Ectodermal cell (in vitro differentiated cells): ENCODE results near the gene CDC40. TPM values are rescaled to one million over a fixed set of nuclear protein-coding genes. Genes with fewer than 3 reads are reported as not detected.

Experiments used
- H3K27ac ChIP-seq: 2 replicates; pipeline ENCODE4 v1.7.0; 2013; ENCODE audit warnings: mild to moderate bottlenecking, low read depth, low read length; ENCODE audit not compliant: insufficient read depth, poor library complexity, severe bottlenecking
- H3K27me3 ChIP-seq: 2 replicates; pipeline ENCODE4 v1.7.0; 2013; ENCODE audit warnings: mild to moderate bottlenecking, low read length; ENCODE audit not compliant: insufficient read depth, control insufficient read depth, poor library complexity, severe bottlenecking
- H3K36me3 ChIP-seq: one replicate; pipeline ENCODE4 v1.7.0; 2013; ENCODE audit warnings: low read length; ENCODE audit not compliant: control insufficient read depth, insufficient read depth
- H3K4me1 ChIP-seq: one replicate; pipeline ENCODE4 v1.7.0; 2013; ENCODE audit warnings: low read length; ENCODE audit not compliant: control insufficient read depth, insufficient read depth
- H3K4me3 ChIP-seq: 2 replicates; pipeline ENCODE4 v1.7.0; 2013; ENCODE audit warnings: low read depth, low read length, control low read depth; ENCODE audit not compliant: insufficient read depth
- H3K9me3 ChIP-seq: 2 replicates; pipeline ENCODE4 v1.7.0; 2013; ENCODE audit warnings: mild to moderate bottlenecking, low read length, moderate library complexity; ENCODE audit not compliant: control insufficient read depth
- whole genome bisulfite sequencing, 2 experiments: methylation state at CpG; one replicate each; pipeline ENCODE4 v1.1.7; 2013; ENCODE audit warnings: missing lambda C conversion rate in 2 of 2; 5-methylcytosine and 5-hydroxymethylcytosine counted together
- polyA plus RNA-seq, 4 experiments: library from polyadenylated mRNA; stranded (reverse); fragments of 50-300 nt; gene quantifications; one replicate each; pipeline ENCODE4 v1.2.3, GENCODE V29; 2013

Gene CDC40
- polyA plus RNA-seq (2013, experiment 1 of 4): 23.0 TPM
- polyA plus RNA-seq (2013, experiment 2 of 4): 25.5 TPM
- polyA plus RNA-seq (2013, experiment 3 of 4): 20.3 TPM
- polyA plus RNA-seq (2013, experiment 4 of 4): 22.4 TPM

- Histone ChIP-seq H3K36me3 (no peaks in the 10 kb centered on the region), H3K9me3 (no peaks in the 10 kb centered on the region), H3K27me3 (no peaks in the 10 kb centered on the region), H3K27ac (peak within 1 kb of the TSS; percentile 91), H3K4me1 (peaks cover 9% of the 10 kb centered on the region), H3K4me3 (peak within 1 kb of the TSS; percentile 96)
- 1% methylated on average over 27 of the region's 28 CpGs for WGBS, 2 experiments
Observed at GRCh38 chr6:110180228-110181008, at the start of gene CDC40. CDC40 (plus strand) TSS chr6:110180427; CDS start chr6:110180445, 18 bp downstream.

DNA sequence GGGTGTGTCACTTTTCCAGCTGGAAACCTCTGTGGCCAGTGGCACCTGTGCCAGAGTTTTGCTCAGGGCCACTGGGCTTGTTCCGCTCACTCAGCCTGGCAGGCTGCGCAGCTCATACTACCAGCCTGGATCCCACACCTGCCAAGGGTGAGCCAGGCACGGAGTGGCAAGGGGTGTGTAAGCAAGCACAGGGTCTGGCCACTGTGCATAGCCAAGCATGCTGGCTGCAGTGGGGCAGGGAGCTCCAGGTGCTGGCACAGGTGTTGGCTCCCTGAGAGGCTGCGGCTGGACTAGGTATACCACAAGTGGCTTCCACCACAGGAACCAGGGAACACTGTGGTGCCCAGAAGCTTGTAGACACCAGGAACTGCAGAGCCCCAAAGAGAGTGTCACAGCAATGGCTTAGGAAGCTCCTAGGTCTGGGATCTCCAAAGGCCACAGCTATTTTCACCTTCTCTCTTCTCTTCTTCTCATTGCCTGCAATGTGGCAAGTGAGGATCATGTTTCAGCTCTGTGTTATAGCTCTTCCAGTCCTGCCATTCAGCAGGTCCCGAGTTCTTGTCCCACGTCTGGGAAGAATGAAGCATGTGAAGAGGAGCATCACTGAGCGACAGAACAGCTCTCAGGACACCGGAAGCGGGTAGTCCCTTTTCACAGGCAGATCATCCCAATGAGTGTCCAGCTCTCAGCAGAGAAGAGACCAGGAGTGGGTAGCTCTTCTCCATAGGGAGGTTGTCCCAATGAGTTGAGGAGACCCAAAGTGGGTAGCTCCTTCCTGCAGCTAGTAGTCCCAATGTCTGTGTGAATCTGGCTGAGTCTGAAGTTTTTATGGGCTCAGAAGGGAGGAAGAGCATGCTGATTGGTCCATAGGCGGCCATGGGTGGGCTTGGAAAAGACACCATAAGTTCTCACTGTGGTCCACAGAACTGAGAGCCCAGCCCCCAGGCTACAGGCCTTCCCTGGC, 42.0 kb upstream of the CDC40 start:
- no peak overlapping the region for H3K4me3 ChIP-seq
- peaks cover 16% of the 10 kb centered on the region for H3K36me3 ChIP-seq
- peaks cover 6% of the 10 kb centered on the region for H3K9me3 ChIP-seq
- 96 to 98% methylated on average over 10 of the region's 10 CpGs for WGBS, 2 experiments
- H3K4me1 ChIP-seq: no peaks in the 10 kb centered on the region
- H3K27me3 ChIP-seq: no peaks in the 10 kb centered on the region
- H3K27ac ChIP-seq: no peak overlapping the region

- Histone ChIP-seq H3K4me1 (no peaks in the 10 kb centered on the region), H3K27ac (no peak overlapping the region), H3K27me3 (no peaks in the 10 kb centered on the region), H3K4me3 (no peak overlapping the region), H3K9me3 (peaks cover 6% of the 10 kb centered on the region), H3K36me3 (peaks cover 16% of the 10 kb centered on the region)
- 93 to 94% methylated on average over 9 of the region's 9 CpGs for WGBS, 2 experiments
Observed at GRCh38 chr6:110139052-110139451, 41.2 kb upstream of the CDC40 start.

GRCh38 chr6:110140650-110141049, 39.6 kb upstream of the CDC40 start:
- WGBS, 2 experiments: 96 to 97% methylated on average over 2 of the region's 2 CpGs
- H3K4me3 ChIP-seq: no peak overlapping the region

DNA sequence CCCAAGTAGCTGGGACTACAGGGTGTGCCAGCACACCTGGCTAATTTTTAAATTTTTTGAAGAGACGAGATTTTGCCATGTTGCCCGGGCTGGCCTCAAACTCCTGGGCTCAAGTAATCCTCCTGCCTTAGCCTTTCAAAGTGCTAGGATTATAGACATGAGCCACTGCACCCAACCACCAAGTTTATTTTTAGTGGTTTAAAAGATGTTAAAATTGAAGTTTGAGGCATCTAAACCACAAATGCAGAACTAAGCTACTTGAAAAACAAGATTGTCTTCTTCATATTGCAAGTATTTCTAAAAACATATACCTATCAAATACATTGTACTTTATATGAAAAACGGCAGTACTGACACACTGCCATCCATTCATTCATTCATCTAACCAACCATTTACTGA, 32.4 kb upstream of the CDC40 start:
- WGBS, 2 experiments: 96% methylated on average over 3 of the region's 3 CpGs

More at GRCh38 chr6:110140650-110141049, 39.6 kb upstream of the CDC40 start:
- Histone ChIP-seq H3K9me3 (peaks cover 6% of the 10 kb centered on the region), H3K27me3 (no peaks in the 10 kb centered on the region), H3K27ac (no peak overlapping the region), H3K36me3 (peaks cover 16% of the 10 kb centered on the region), H3K4me1 (no peaks in the 10 kb centered on the region)

DNA sequence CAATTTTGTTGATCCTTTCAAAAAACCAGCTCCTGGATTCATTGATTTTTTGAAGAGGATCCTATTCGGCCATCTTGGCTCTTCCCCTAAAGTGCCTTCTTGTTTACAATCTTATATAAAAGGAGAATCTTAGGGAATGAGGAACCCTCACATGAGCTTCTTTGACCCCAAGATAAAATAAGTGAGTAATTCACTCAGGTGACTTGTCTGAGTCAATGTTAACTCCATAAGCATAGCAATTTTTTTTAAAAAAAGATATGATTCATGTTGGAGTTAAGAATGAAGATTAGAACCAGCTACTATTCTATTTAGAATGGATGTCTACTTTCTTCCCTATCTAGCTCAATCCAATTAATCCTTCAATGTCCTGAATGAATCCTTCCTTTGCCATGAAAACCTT, 21.7 kb upstream of the CDC40 start:
- WGBS, 2 experiments: 100% methylated on average over 1 of the region's 1 CpG; no CpG with 5 or more reads in 1 of the 2 experiments
- Histone ChIP-seq H3K4me1 (no peaks in the 10 kb centered on the region), H3K4me3 (no peak overlapping the region), H3K36me3 (no peaks in the 10 kb centered on the region), H3K9me3 (peaks cover 3% of the 10 kb centered on the region), H3K27me3 (no peaks in the 10 kb centered on the region), H3K27ac (no peak overlapping the region)

More for the DNA sequence above, 32.4 kb upstream of the CDC40 start:
- Histone ChIP-seq H3K4me3 (no peak overlapping the region), H3K27ac (no peak overlapping the region), H3K4me1 (no peaks in the 10 kb centered on the region), H3K27me3 (no peaks in the 10 kb centered on the region), H3K9me3 (no peaks in the 10 kb centered on the region), H3K36me3 (no peaks in the 10 kb centered on the region)

DNA sequence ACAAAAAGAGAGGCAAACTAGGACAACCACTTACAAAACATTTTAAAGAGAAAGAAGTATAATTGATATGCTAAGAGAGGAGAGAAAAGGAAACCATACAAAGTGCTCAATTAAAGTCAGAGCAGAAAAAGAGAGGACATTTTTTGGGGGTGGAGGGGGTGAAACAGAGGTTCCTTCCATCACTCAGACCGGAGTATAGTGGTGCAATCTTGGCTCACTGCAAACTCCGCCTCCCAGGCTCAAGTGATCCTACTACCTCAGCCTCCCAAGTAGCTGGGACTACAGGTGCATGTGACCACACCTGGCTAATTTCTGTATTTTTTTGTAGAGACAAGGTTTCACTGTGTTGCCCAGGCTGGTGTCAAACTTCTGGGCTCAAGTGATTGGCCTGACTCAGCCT, 10.1 kb upstream of the CDC40 start:
- H3K9me3 ChIP-seq: no peaks in the 10 kb centered on the region
- H3K36me3 ChIP-seq: no peaks in the 10 kb centered on the region
- no peaks in the 10 kb centered on the region for H3K27me3 ChIP-seq
- H3K27ac ChIP-seq: no peak overlapping the region
- no peaks in the 10 kb centered on the region for H3K4me1 ChIP-seq
- WGBS, 2 experiments: 85 to 91% methylated on average over 2 of the region's 2 CpGs
- no peak overlapping the region for H3K4me3 ChIP-seq

DNA sequence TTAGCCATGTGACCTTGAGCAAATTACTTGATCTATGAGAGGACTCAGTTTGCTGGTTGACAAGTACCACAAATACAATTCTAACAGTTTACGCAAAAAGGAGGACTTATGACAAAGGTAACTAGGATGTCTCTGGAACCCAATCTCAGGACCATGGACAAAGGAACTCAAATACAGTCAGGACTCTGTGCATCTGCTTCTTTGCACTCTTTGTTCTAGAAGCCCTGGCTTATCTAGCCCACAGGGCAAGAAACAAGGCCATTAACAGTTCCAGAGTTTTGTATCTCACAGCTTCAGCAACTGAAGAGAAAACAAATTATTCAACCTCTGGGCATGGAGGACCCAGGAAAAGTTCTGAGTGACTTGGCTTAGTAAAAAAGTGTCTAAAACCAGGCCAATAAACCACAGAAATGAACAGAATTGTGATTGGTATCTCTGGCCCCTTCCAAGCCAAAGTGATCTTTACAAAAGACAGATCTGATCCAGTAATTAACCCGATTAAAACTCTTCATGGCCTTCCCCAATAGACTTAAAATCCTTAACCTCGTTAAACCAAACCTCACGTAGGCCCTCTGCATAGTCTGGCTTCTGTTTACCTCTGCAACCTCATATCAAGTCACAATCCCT, 6.6 kb upstream of the CDC40 start:
- no peak overlapping the region for H3K27ac ChIP-seq
- H3K4me3 ChIP-seq: no peak overlapping the region
- no peaks in the 10 kb centered on the region for H3K9me3 ChIP-seq
- H3K4me1 ChIP-seq: no peaks in the 10 kb centered on the region
- H3K36me3 ChIP-seq: no peaks in the 10 kb centered on the region
- 90 to 93% methylated on average over 4 of the region's 4 CpGs for WGBS, 2 experiments
- no peaks in the 10 kb centered on the region for H3K27me3 ChIP-seq

DNA sequence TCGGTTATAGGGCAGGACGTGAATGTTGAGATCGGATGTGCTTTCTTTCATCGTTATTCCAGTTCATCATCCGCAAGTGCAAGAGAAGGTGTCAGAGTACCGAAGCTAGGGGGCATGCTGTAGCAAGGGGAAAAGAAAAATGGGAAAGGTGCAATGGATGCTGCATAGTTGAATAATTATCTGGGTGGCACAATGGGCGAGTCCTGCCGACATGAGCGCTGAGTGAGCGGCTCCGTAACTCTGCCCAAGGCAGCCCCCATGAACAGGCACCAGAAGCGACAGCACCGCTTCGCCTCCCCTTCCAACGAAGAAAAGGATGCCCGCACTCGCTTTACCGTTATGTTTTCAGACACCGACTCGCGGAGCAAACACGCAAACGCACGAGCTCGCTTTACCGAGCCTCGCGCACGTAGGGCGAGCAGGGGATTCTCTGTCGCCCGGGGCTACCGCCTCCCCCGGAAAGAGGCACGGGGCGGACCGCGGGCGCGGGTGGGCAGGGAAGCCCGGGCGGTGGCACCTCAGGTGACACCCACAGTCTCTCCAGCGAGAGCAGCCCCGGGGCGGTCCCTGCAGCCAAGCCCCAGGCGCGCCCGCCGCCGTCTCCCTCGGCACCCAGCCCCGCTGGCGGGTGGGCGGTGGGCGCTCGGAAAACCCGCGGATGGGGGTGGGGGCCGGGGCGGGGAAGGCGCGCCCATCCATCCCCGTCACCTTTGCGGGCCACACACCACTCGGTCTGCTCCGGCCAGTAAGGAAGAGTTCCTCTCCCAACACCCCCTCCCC, 1.4 kb upstream of the CDC40 start:
- Histone ChIP-seq H3K9me3 (no peaks in the 10 kb centered on the region), H3K36me3 (no peaks in the 10 kb centered on the region), H3K27me3 (no peaks in the 10 kb centered on the region), H3K4me3 (peak overlapping the region; percentile 96), H3K27ac (peak overlapping the region; percentile 91), H3K4me1 (peaks cover 9% of the 10 kb centered on the region)
- WGBS, 2 experiments: 0% methylated on average over 66 of the region's 66 CpGs
